DMS53 (cell line): Measurements from ENCODE around the gene RPLP1.

Experiments
- DNase-seq: peaks from one replicate; lab custom pipeline; 2025; lab: John Stamatoyannopoulos, UW

RPLP1 gene

GRCh38 chr15:69498282-69498681, 45.7 kb downstream of the RPLP1 start:
- no peak for DNase-seq

- DNase-seq = no peak
These were observed 46.4 kb downstream of the RPLP1 start for GRCh38 chr15:69498987-69499386.

GRCh38 chr15:69499521-69500211, 47.0 kb downstream of the RPLP1 start:
- DNase-seq = no peak

- DNase-seq = no peak
These were observed 47.7 kb downstream of the RPLP1 start for GRCh38 chr15:69500339-69500738.

- no peak for DNase-seq
These were observed 48.8 kb downstream of the RPLP1 start for GRCh38 chr15:69501456-69501855.

- no peak for DNase-seq
These were observed 49.9 kb downstream of the RPLP1 start for GRCh38 chr15:69502470-69503045.

GRCh38 chr15:69504352-69505040, 51.9 kb downstream of the RPLP1 start:
- DNase-seq = no peak
